ENCODE measurements around the gene LGALS4.
"Not testable (repeated sequence)": the region's sequence is repeated elsewhere in the genome, so short reads cannot be mapped to it uniquely, and the experiment has no call there.

LGALS4 gene

DNA sequence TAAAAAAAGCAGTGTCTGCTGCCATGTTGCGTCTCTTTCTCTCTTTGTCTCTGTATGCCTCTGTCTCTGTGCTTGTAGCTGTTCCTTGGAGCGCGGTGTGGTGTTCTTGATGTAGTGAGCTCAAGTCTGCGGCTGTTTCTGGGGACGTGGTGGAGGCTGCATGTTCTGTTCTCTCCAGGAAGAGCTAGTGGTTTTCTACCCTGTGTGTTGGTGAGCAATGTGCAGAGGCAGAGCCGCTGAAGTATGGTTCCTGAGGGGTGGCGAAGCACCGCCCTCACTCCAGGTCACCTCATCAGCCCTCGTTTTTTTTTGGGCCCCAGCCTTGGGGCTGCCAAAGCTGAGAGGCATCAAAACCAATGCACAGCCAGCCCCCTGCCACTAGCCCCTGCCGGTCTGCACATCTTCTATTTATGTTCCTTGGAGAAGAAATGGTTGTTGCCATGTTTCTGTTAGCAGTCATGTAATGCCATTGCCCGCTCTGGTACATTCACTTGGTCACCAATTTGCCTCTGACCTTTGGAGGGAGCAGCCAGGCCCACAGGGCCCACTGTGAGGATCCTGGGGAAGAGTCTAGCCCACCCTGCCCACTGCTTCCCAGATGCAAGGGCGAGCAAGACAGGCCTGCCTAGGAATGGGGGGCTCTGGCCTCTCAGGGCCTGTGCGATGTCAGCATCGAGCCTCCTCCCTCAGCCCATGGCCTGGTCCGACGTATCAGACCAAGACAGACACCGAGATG is 29.9 kb upstream of the LGALS4 start:
- no peak for DNase-seq (ENCODE audit: low spot score)

DNA sequence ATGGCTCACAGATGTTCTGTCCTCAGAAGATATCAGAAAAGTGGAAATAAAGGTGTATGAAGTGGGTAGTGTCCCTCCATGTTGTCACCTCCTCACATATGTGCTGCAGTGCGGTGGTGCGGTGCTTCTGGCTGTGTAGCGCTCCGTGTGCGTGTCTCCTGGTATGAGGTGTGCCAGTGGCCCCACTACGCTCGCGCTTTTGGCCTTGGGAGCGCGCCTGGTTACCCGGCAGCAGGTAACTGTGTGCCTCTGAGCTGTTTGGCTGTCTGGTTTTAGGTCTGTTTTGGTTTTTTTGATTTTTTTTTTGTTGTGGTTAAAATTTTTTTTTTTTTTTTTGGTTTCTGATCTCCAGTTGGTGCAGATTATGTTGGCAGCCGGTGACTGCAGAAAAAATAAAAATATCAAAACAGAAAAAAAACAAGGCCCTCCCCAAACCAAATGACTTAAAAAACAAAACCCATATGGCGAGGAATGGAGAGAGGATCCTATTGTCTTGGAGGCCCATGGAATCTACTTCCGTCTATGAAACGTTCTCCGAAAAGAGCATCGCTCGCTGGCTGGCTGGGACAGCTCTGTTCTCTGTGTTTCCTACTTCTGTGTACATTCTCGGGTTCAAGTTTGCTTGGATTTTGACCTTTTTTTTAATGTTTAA is 29.2 kb upstream of the LGALS4 start:
- DNase-seq (ENCODE audit: low spot score), result no peak

DNA sequence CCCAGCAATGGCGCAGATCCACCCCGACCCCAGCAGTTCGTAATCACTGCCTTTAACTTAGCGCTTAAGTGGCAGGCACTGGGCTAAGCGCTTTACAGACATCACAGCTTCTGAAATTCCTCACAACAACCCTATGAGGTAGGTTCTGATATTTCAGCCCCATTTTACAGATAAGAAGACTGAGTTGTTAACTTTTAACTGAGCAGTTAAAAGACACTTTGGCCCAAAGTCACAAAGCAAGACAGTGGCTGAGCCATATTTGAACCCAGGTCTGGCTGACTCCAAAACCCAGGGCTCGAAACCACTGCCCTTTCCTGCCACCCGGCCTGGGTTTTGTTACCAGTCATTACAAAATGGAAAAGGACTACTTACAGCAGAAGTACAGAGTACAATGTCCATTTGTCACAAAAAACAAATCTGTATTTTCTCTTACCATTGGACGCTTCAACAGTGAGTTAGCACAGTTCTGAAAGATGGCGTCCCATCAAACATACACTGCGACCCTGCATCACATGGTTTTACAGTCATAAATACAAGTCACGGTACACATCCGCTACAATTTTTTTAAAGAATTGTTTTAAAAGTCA is 28.5 kb upstream of the LGALS4 start:
- no peak for DNase-seq (ENCODE audit: low spot score)

DNA sequence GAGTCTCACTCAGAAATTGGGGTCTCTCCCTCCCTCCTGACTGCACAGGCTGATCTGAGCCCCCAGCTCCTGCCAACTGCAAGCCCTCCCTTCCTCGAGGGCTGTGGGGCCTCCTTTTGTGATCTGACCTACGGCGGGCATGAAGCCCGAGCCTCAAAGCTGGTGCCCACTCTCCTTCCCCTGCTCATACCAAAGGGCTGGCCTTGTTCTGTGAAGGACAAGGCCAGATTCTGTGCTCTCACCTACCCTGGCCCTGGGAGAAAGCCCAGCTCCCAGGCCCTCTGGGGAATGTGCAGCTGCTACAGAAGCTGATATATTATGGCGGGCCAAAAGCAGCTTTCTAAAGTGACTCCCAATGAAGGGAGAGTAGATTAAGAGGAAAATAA is 27.8 kb upstream of the LGALS4 start:
- no peak for DNase-seq (ENCODE audit: low spot score)

DNA sequence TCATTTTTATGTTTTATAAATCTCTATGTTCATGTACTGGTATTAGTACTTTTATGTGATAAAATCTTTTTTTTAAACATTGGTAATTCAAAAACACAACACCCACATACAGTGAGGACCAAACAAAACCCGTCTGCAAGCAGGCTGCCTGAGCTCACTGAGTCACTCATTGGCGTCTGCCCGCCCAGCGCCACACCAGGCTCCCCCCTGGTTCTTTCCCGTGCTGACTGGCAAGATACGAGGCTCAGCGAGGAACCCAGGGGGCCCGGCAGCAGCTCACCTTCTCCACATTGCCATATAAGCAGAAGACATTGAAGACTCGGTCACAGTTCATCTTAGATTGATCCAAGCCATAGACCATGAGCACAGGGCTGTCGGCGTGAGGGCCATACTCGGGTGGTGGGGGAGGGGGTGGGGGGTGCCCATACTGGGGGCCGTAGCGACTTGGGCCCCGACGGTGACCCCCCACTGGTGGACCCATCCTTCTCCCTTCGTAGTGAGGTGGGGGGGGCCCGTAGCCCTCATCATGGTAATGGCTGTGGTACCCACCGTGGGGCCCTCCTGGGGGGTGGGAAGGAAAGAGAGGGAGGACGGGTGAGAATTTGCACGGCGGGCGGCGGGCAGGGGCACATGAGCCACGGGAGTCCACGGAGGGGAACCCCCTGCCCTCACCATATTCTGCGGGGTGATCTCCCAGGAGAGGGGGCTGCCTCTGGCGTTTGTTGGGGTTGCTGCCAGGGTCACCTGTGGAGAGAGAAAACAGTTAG is 27.3 kb upstream of the LGALS4 start:
- no peak for DNase-seq (ENCODE audit: low spot score)

DNA sequence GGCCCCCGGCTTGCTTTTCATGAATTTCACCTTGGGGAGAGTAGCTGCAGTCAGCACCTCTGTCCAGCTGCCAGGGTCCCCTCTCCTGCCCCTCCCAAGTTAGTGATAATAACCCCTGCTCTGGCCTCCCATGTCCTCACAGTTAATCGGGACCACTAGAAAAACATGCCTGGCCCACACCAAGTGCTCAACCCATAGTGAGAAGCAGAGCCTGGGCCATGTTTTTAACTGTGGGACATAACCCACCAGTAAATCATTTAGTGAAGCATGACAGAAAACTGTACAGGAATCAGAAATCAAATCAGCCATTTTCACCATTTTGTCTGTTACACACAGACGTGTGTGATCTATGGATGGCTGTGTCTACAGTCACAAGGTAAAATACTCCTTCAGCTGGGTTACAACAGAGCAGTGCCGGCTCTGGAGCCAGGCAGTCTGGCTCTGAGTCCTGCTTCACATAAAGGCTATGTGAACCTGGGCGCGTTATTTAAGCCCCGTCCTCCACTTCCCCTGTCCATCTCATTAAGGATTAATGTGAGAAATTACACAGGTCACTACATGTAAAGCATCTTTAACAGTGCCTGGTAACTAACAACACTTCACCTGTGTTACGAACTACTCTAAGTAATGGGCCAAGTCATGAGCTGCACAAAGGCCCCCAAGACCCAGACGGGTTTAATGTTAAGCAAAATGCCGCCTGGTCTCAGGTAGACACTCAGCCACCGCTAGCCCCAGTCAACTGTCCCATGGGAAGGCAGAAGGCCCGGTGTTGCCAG is 26.4 kb upstream of the LGALS4 start:
- no peak for DNase-seq (ENCODE audit: low spot score)

DNA sequence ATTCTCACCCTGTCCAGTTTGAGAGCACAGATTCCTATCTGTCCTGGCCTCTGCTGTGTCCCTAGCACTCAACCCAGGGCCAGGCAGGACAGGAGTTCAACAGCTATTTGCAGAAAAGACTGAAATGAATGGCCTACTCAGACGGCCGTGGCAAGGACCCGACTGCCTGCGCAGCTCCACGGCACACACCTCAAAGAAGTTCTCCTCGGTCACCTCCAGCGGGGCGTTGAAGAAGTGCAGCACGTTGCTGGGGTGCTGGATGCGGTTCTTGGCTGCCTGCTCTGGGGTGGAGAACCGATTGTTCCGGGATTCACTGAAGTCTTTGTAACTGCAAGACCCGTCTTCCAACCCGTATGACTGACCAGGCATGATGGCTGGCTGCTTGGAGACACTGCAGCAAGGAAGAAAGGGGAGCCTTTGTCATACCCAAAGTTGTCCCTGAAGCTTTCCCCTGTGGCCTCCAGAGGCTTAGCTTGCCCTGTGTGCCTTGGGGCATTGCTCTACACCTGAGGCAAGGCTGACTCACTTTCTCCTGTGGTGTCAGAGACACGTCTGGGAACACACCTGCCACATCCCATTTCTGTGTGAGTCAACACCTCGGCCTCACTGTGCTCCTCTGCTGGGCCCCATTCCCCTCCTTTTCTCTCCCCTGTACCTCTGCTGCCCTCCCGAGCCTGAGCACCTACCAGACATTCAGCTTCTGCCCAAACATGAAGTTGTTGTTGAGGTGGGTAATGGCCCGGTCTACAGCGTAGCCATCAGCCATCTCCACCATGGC is 25.7 kb upstream of the LGALS4 start:
- DNase-seq (ENCODE audit: low spot score), result no peak

DNA sequence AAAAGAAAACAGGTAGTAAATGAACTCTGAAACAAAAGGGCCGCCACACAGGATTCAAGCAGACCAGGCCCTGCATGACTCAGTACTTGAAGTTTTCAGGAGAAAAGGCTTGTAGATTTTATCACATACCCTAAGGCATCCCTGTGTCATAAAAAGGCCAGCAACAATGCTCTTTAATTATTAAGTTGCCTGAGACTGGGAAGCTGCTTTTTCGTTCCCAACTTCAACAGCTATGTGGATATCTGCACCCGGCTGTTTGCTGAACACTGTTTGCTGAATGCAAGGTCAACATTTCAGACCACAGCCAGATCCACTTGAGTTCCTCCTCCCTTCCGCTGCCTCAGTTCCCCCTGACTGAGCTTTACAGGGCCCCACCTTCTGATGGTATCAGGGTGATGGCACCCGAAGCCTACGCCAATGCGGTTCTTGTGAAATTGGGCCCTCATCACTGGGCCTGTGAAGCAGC is 24.9 kb upstream of the LGALS4 start:
- no peak for DNase-seq (ENCODE audit: low spot score)

DNA sequence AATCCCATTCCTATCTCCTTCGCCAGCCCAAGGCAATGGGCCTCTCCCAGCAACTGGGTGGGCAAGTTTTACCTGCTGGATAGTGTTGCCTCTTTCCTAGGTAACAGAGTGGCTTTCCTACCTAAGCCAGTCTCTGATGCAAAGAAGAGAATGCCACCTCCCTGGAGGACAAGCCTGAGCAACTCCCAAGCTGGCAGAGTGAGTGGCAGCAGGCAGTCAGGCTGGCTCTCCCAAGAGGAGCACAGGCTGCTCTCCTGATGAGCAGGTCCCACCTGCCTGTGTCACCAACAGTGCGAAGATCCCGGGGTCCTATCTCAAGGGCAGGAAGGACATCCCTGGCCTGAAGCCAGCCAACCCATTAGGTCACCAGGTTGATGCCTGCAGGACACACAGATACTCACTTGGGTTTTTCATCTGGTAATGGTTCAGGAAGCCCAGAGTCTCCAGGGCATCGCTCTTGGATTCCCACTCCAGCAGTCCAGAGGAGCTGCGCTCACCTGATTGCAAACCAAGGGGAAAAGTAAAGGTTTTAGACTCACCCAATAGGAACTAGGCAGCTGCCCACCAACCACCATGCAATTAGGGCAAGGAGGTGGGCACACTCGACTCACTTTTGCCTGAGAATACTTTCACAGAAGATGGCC is 24.4 kb upstream of the LGALS4 start:
- no peak for DNase-seq (ENCODE audit: low spot score)

DNA sequence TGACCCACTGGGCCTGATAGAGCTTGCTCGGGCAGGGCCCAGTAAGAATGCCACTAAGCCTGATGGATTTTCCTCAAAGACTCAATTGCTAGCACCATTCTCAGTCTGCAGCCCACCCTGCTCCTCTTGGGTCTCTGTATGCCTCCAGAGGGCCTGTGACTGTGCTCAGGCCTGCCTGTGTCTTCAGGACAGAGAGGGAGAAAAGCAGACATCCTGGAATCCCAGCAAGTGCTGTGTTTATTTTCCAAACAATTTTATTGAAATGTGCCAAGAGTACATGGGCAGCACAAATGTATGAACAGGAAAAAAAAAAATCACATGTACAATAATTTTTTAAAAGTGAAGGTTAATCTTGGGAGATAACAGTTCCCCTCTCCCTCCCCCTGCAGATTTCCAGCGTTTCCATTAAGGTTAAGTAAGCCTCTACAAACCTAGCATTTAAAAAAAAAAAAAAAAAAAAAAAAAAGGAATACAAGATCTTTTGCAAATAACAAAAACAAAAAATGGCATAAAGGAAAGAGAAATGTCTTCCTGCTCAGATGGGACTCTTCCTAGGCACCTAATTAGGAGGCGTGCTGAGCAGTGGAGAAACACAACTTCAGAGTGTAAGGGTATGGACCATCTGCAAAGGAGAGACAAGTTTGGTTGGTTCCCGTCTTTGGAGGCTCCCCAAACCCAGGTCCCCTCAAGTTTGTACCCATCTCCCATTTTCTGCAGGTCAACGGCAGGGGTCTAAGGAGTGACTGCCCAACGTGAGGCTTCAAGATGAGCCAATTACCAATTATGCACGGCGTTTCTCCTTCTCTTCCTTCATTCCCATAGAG is 23.6 kb upstream of the LGALS4 start:
- no peak for DNase-seq (ENCODE audit: low spot score)

DNA sequence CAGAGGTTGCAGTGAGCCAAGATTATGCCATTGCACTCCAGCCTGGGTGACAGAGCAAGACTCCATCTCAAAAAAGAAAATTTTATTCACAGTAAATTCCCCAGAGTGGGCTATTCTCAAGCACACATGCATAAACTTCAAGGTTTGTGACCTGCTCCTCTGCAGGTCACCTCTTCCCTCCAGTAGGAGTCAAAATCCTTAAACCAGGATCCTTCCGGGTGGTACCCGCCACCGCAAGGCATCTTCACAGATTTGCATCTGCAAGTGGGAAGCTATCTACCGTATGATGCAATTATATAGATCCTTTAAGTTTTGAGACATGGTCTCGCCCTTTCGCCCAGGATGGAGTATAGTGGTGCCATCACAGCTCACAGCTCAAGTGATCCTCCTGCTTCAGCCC is 21.8 kb upstream of the LGALS4 start:
- DNase-seq (ENCODE audit: low spot score), result no peak

DNA sequence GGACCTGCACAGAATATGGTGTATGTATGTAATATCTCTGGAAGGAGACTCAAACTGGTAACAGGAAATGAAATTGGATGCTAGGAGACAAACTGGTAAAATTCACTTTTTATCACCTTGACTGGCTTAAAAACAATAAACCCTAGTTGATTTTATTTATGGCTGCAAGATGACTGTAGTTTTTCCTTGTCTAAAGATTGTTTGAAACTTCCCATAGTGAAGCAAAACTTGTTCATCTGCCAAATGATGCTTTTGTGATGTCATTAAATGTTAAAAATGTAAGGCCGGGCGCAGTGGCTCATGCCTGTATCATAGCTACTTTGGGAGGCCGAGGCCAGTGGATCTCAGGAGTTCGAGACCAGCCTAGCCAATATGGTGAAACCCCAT is 21.4 kb upstream of the LGALS4 start:
- no peak for DNase-seq (ENCODE audit: low spot score)

DNA sequence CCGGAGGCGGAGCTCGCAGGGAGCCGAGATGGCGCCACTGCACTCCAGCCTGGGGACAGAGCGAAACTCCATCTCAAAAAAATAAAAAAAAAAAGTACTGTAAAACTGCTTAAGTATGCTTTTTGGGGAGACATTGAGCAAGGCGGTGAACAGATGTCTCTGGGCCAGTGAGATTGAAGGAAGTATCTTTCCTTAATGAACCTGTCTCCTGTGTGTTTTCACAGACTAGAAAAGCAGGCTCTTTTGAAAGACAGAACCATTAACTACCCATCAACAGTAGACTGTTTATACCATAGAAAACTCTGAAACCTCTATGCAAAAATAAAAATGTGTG is 20.3 kb upstream of the LGALS4 start:
- no peak for DNase-seq (ENCODE audit: low spot score)

DNA sequence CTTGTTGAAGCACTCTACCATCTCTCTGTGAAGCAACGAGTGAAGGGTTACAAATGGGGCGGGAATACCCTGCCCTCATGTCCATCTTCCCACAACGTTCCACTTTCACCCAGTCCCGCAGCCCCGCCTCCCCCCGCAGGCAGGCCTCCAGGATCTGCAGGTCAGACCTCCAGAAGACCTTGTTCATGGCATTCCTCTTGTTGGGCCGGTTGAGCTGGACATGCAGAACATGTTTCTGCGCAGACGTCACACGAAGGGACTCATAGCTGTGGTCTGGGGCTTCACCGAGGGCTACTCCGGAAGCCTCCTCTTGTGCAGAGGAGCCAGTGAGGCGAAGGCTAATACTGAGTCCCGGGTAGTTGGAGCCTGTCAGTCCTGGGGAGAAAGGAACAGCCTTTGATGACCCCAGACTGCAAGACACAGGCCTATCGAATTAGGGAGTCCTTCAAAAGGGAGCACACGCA is 18.4 kb upstream of the LGALS4 start:
- peak; percentile 69 for DNase-seq (ENCODE audit: low spot score)

DNA sequence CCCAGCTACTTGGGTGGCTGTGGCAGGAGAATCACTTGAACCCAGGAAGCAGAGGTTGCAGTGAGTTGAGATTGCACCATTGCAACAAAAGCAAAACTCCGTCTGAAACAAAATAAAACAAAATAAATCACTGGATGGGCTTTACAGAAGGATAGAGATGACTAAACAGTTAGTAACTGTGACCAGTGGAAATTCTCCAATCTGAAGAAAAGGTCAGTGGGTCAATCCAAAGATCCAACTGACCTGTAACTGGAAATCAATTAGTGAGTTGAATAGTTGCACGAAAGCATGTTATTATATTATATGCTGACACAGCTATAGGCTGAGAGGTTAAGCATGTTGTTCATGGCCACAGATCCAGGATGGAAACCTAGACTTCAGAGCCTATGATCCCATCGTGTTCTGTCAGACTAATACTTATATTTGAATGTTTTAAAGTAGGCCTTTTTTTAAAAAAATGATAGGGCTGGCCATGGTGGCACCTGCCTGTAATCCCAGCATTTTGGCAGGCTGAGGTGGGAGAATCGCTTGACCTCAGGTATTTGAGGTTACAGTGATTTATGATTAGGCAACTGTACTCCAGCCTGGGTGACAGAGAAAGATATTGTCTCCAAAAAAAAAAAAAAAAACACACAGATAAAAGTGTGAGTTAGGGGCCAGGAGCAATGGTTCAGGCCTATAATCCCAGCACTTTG is 17.4 kb upstream of the LGALS4 start:
- DNase-seq (ENCODE audit: low spot score), result no peak

DNA sequence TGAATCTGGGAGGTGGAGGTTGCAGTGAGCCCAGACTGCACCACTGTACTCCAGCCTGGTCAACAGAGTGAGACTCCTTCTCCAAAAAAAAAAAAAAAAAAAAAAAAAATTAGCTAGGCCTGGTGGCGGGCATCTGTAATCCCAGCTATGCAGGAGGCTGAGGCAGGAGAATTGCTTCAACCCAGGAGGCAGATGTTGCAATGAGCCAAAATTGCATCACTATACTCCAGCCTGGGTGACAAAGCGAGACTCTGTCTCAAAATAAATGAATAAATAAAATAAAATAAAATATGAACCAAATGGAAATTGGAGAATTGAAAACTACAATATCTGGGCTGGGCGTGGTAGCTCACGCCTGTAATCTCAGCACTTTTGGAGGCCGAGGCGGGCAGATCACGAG is 16.5 kb upstream of the LGALS4 start:
- DNase-seq (ENCODE audit: low spot score), result not testable (repeated sequence)

DNA sequence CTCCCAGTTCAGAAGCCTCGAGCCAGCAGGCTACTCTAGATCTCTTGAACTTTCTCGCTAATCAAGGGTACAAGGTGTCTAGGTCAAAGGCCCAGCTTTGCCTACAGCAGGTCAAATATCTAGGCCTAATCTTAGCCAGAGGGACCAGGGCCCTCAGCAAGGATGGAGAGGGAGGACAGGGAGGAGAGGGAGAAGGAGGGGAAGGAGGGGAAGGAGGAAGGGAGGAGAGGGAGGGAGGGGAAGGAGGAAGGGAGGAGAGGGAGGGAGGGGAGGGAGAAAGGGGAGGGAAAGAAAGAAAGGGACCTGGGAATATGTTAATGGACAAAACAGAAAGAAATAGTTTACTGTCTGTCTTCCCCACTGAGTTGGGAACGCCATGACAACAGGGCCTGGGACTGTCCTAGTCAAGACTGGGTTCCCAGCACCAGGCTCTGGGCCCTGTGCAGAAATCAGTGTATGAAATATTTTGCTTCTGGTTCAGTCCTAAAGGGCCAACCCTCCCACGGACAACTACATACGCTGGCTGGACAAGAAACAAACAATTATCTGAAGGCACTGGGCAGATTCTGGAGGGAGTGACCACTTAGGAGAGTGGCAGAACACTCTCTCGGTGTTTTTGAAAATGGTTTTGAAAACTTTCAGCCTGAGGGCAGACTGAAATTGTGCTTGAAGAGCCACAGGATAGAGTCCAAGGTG is 14.3 kb upstream of the LGALS4 start:
- no peak for DNase-seq (ENCODE audit: low spot score)

DNA sequence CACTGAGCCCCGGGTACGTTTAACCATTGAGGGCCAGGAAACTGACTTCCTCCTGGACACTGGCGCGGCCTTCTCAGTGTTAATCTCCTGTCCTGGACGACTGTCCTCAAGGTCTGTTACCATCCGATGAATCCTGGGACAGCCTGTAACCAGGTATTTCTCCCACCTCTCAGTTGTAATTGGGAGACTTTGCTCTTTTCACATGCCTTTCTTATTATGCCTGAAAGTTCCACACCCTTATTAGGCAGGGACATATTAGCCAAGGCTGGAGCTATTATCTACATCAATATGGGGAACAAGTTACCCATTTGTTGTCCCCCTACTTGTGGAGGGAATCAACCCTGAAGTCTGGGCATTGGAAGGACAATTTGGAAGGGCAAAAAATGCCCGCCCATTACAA is 13.2 kb upstream of the LGALS4 start:
- DNase-seq (ENCODE audit: low spot score), result not testable (repeated sequence)

Data from iPS-NIHi11 (cell line).